ENCODE measurements around the gene IL20RB.

IL20RB gene, protein sequence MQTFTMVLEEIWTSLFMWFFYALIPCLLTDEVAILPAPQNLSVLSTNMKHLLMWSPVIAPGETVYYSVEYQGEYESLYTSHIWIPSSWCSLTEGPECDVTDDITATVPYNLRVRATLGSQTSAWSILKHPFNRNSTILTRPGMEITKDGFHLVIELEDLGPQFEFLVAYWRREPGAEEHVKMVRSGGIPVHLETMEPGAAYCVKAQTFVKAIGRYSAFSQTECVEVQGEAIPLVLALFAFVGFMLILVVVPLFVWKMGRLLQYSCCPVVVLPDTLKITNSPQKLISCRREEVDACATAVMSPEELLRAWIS

DNA sequence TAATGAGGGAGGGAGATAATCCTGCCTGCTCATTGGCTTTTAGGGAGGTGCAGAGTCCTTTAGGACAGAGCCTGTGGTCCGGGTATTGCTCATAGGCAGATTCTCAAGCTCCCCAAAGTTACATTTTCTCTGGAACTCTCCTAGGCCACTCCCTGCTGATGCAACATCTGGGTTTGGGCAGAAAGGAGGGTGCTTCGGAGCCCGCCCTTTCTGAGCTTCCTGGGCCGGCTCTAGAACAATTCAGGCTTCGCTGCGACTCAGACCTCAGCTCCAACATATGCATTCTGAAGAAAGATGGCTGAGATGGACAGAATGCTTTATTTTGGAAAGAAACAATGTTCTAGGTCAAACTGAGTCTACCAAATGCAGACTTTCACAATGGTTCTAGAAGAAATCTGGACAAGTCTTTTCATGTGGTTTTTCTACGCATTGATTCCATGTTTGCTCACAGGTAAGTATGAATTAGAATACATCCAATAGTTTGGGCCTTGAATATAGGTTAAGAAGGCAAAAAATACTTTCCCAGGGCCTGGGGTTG lies at the start of gene IL20RB:
Gene IL20RB (plus strand): TSS at position 233 of the 538 bp plus-strand sequence. CDS start 131 bp downstream, at position 364.
- H3K36me3 Mint-ChIP-seq (ENCODE audit: low read depth) = no peaks in the 10 kb centered on the region

GRCh38 chr3:136908297-136908696 lies 49.5 kb upstream of the IL20RB start:
- Mint-ChIP-seq H3K27me3 (ENCODE audit: low read depth, poor library complexity) (no peaks in the 10 kb centered on the region), H3K4me1 (peaks cover 31% of the 10 kb centered on the region), H3K4me3 (no peak overlapping the region), H3K27ac (peak overlapping the region; percentile 41), H3K9me3 (peaks cover 63% of the 10 kb centered on the region), H3K36me3 (ENCODE audit: low read depth) (peaks cover 64% of the 10 kb centered on the region)
- no peak for DNase-seq
- no peak for TF ChIP-seq CTCF (IDR thresholded peaks at IDR 0.05)

More for the DNA sequence above, at the start of gene IL20RB:
- peak within 1 kb of the TSS; percentile 19 for H3K27ac Mint-ChIP-seq
- H3K4me1 Mint-ChIP-seq = peaks cover 18% of the 10 kb centered on the region
- TF ChIP-seq CTCF (IDR thresholded peaks at IDR 0.05) = no peak
- DNase-seq = no peak
- peaks cover 4% of the 10 kb centered on the region for H3K27me3 Mint-ChIP-seq (ENCODE audit: low read depth, poor library complexity)
- H3K9me3 Mint-ChIP-seq = no peaks in the 10 kb centered on the region
- H3K4me3 Mint-ChIP-seq = no peak within 1 kb of the TSS

- Mint-ChIP-seq H3K36me3 (ENCODE audit: low read depth) (peaks cover 64% of the 10 kb centered on the region), H3K4me1 (peaks cover 36% of the 10 kb centered on the region), H3K4me3 (no peak overlapping the region), H3K9me3 (peaks cover 63% of the 10 kb centered on the region), H3K27me3 (ENCODE audit: low read depth, poor library complexity) (no peaks in the 10 kb centered on the region), H3K27ac (peak overlapping the region; percentile 54)
- no peak for DNase-seq
- TF ChIP-seq CTCF (IDR thresholded peaks at IDR 0.05) = no peak
These were observed 48.6 kb upstream of the IL20RB start for GRCh38 chr3:136909187-136909586.

DNA sequence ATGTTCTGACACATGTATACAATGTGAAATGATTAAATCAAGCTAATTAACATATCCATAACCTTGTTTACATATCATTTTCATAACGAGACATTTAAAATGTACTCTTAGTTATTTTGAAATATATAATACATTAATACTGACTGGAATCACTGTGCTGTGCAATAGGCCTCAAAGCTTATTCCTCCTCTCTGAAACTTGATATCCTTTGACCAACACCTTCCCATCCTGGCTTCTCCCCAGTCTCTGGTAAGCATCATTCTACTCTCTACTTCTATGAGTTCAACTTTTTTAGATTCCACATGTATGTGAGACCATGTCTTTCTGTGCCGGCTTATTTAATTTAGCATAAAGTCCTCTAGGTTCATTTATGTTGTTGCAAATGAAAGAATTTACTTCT lies 47.1 kb upstream of the IL20RB start:
- H3K4me3 Mint-ChIP-seq = no peak overlapping the region
- DNase-seq = no peak
- H3K9me3 Mint-ChIP-seq = peaks cover 62% of the 10 kb centered on the region
- H3K27ac Mint-ChIP-seq = no peak overlapping the region
- H3K36me3 Mint-ChIP-seq (ENCODE audit: low read depth) = peaks cover 63% of the 10 kb centered on the region
- H3K27me3 Mint-ChIP-seq (ENCODE audit: low read depth, poor library complexity) = no peaks in the 10 kb centered on the region
- TF ChIP-seq CTCF (IDR thresholded peaks at IDR 0.05) = no peak
- peaks cover 51% of the 10 kb centered on the region for H3K4me1 Mint-ChIP-seq

DNA sequence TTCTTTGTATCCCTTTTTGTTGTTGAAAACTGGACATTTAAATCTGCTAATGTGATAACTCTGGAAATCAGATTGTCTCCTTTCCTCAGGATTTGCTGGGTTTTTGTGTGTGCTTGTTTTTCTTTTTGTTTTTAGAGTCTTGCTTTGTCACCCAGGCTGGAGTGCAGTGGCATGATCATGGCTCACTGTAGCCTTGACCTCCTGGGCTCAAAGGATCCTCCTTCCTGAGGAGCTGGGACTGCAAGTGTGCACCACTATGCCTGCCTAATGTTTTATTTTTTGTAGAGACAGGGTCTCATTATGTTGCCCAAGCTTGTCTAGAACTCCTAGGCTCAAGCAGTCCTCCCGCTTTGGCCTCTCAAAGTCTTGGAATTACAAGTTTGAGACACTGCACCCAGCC lies 44.6 kb upstream of the IL20RB start:
- TF ChIP-seq CTCF (IDR thresholded peaks at IDR 0.05) = no peak
- Mint-ChIP-seq H3K27me3 (ENCODE audit: low read depth, poor library complexity) (no peaks in the 10 kb centered on the region), H3K4me1 (peaks cover 70% of the 10 kb centered on the region), H3K4me3 (peak overlapping the region; percentile 8), H3K36me3 (ENCODE audit: low read depth) (peaks cover 66% of the 10 kb centered on the region), H3K27ac (peak overlapping the region; percentile 13), H3K9me3 (peaks cover 61% of the 10 kb centered on the region)
- no peak for DNase-seq

DNA sequence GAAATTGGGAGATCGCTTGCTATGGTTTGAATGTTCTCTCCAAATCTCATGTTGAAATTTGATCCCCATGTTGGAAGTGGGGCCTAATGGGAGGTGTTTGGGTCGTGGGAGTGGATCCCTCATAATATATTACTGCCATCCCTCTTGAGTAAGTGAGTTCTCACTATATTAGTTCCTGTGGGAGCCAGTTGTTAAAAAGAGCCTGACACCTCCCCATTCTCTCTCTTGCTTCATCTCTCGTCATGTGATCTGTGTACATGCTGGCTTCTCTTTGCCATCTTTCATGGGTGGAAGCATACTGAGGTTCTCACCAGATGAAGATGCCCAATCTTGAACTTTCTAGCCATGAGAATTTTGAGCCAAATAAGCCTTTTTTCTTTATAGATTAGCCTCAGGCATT lies 43.0 kb upstream of the IL20RB start:
- H3K4me1 Mint-ChIP-seq = peaks cover 59% of the 10 kb centered on the region
- H3K9me3 Mint-ChIP-seq = peaks cover 67% of the 10 kb centered on the region
- no peak for DNase-seq
- H3K36me3 Mint-ChIP-seq (ENCODE audit: low read depth) = peaks cover 81% of the 10 kb centered on the region
- no peak for TF ChIP-seq CTCF (IDR thresholded peaks at IDR 0.05)
- H3K27me3 Mint-ChIP-seq (ENCODE audit: low read depth, poor library complexity) = no peaks in the 10 kb centered on the region
- H3K4me3 Mint-ChIP-seq = no peak overlapping the region
- peak overlapping the region; percentile 92 for H3K27ac Mint-ChIP-seq
